GM10847 (cell line): Measurements from ENCODE around the gene LAPTM5.

Experiments used
- POLR2A ChIP-seq: IDR thresholded peaks from 2 replicates; pipeline ENCODE4 v1.6.1; 2011; ENCODE audit not compliant: insufficient read length; ENCODE audit errors: extremely low read depth

LAPTM5 gene

DNA sequence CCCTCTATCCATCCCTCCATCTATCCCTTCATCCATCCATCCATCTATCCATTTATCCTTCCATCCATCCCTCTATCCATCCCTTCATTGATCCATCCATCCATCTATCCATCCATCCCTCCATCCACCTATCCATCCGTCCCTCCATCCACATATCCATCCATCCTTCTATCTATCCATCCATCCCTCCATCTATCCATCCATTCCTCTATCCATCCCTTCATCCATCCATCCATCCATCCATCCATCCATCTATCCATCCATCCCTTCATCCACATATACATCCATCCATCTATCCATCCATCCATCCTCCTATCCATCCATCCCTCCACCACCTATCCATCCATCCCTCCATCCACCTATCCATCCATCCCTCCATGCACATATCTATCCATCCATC lies 57.8 kb downstream of the LAPTM5 start:
- no peak for TF ChIP-seq POLR2A

GRCh38 chr1:30698401-30698981 lies 59.1 kb downstream of the LAPTM5 start:
- no peak for TF ChIP-seq POLR2A

GRCh38 chr1:30697571-30698376 lies 59.8 kb downstream of the LAPTM5 start:
- TF ChIP-seq POLR2A: no peak

DNA sequence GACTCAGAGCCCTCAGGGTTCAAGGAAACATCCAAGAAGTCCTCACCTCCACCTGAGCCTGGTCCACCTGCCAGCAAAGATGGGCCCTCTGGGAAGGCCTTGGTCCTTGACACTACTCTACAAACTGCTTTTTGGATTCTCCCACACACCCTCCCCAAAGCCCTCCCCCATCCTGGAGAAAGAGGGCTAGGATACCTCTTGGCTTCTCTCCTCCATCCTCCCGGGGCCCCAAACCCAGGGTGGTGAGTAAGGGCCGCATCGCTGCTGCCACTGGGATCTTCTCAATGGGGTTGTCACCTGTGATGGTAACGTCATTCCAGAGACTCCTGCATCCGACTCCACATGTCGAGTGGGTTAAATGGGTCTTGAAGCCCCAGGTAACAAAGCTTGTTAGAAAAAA lies 60.7 kb downstream of the LAPTM5 start:
- TF ChIP-seq POLR2A: no peak

GRCh38 chr1:30695439-30695841 lies 62.1 kb downstream of the LAPTM5 start:
- TF ChIP-seq POLR2A: no peak

DNA sequence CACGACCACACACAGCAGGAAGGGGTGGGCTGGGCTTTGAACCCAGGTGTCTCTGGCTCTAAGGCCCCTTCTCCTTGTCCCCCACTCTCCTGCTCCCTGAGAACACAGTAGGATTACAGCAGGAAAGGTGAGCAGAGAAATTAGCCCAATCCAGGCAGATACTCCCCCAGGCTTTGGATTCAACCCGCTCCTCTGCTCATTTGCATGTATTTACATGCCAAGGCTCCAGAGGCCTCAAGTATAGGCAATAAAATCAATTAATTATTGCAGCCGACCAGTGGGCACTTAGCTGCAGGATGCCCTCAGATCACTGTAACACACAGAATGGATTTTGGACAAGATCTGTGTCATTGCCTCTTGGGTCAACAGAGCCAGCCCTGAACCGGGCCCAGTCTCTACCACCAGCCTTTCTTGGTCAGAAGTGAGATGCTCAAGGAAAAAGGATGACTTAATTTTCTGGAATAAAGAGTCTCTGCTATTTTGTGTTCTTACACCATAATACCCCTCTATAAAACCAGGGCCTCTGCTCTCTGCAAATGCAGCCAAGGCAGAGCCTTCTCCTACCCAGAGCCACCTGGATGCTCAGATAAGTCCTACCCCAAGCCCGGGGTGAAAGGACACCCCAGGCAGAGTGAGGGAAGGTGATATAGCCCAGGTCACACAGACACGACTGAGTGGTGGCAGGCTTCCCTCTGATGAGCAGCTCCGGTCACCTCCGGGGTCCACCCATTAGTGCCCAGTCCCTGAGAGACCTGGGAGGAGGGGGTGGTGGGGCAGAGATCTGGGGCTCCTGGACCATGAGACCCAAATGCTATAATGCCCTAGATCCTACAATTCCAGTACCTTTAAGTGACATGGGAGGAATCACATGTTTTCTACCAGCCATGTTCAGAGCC lies 63.0 kb downstream of the LAPTM5 start:
- no peak for TF ChIP-seq POLR2A

DNA sequence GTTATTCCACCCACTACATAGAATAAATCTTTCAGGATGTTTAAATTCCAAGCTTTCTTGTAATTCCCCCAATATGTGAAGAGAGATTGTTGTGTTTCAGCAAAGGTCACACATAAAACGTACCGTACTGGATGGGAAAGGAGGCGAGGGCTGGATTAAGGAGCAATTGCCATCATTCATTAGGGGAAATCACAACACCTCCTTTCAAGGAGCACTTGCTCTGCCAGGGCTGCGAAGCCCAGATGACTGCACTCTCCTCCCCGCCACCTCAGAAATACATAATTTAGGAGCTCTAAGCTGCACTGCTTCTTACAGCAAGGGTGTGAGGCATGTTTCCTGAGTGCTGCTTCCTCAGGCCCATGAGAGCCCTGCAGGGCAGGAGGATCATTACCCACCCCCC lies 63.8 kb downstream of the LAPTM5 start:
- TF ChIP-seq POLR2A: no peak

- no peak for TF ChIP-seq POLR2A
Observed at GRCh38 chr1:30693366-30693765, 64.2 kb downstream of the LAPTM5 start.

- no peak for TF ChIP-seq POLR2A
Observed at GRCh38 chr1:30692948-30693301, 64.6 kb downstream of the LAPTM5 start.

- no peak for TF ChIP-seq POLR2A
Observed at GRCh38 chr1:30692201-30692947, 65.2 kb downstream of the LAPTM5 start.

DNA sequence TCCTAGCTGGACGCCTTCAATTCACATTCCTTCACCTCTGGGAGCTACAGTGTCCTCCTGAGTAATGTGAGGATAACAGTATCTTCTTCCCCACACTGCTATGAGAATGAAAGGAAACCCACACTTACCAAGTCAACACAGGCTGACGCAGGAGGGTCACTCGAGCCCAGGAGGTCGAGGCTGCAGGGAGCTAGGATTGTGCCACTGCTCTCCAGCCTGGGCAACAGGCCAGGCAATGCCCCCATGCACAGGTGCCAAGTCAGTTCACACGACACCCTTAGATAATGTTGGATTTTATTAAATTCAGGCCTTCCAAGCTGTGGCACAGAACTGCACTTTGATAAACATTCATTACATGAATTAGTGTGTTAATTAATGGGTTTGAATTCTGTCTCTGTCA lies 66.1 kb downstream of the LAPTM5 start:
- TF ChIP-seq POLR2A: no peak

DNA sequence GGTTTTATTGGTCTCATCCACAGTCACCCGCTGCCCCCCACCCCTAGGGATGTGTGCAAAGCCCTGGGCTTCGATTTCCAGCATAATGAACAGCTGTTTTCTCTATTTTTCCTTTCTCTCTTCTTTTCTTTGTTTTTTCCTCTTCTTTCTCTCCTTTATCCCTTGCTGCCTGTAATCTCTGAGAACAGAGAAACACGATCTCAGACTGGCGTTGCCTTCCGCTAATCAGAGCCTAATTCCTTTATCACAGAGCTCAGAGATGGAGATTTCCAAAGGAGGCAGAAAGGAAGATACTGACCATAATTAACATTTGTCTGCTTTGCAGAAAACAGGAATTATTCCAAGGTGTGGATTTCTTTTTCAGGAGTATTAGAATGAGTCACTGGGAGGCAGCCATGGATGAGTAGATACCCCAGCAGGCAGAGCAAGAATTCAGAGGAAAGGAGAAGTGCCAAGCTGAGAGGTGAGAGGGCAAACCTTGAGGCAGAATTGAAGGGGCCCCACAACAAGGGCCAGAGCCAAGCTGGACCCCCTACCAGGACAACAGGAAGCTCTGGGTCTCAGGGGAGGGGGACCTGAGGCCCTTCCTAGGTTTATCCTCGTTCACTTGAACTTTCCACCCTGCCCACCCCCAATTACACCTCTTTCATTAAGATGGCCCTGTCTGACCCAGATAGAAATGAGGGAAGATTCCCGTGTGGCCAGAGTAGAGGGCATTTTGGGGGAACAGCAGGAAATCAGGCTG lies 67.5 kb downstream of the LAPTM5 start:
- no peak for TF ChIP-seq POLR2A

DNA sequence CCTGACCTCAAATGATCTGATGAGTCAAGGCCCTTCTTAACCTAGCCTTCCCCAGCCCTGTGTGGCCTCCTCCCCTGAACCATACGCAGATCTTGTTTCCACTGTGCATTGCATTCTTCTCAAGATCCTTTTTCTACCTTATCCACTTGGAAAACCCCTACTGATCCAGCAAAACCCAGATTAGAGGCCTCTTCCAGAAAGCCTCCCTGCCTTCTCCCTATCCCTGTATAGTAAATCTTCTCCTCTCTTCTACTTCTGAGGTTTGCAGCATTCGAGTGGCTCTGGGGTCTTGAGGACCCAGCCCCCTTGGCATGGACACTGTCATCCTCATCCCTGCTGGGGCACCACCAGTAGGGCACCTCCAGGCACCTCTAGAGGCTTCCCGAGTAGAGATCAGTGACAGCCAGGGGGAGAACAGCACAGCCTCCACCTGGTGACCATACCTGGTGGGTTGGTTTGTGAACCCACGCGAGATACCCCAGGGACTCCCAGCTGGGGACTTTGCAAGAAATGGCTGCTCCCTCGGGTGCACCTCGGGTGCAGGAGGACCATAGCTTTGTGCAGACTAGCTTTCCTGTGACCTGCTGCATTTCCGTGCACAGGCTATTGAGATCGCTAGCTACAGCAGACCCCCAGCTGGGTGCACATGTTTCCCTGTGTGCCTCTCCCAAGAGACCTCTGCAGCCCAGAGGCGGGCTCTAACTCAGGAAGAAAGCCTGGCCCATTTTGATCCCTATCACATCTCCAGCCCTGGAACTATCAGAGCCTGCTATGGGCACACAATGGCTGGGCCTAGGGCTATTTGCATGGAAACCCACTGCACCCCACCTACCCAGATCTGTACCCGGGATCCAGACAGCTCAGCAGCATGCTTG lies 68.4 kb downstream of the LAPTM5 start:
- no peak for TF ChIP-seq POLR2A

DNA sequence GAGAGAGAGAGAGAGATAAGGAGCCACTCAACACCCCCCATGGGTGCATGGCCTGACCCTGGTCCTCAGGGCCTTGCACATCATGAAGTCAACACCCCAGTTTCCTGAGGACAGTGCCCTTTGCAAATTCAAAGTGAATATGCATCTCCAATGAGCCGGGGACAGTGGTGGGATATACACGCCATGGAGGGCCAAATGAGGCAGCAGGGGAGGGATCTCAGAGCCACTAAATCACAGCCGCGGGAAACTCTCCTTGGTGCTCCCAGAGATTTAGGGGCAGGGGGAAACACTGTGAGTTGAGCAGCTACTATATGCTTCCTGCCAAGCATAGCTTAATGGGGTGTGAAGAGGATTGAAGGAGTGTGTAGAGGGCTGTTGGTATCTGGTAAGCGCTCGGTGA lies 69.7 kb downstream of the LAPTM5 start:
- no peak for TF ChIP-seq POLR2A
